Measurements from ENCODE around the gene VPS13A. TPM values are rescaled to one million over a fixed set of nuclear protein-coding genes. Genes with fewer than 3 reads are reported as not detected.

VPS13A gene
- total RNA-seq, 1 donor from 2014 or later: 30.5 TPM

GRCh38 chr9:77175151-77175550 lies 2.2 kb upstream of the VPS13A start:
- Mint-ChIP-seq H3K36me3 (no peaks in the 10 kb centered on the region), H3K27me3 (peaks cover 8% of the 10 kb centered on the region), H3K4me1 (ENCODE audit: unreplicated experiment) (peaks cover 18% of the 10 kb centered on the region), H3K4me3 (no peak overlapping the region), H3K27ac (no peak overlapping the region), H3K9me3 (no peaks in the 10 kb centered on the region)
- TF ChIP-seq, protein P1, sequence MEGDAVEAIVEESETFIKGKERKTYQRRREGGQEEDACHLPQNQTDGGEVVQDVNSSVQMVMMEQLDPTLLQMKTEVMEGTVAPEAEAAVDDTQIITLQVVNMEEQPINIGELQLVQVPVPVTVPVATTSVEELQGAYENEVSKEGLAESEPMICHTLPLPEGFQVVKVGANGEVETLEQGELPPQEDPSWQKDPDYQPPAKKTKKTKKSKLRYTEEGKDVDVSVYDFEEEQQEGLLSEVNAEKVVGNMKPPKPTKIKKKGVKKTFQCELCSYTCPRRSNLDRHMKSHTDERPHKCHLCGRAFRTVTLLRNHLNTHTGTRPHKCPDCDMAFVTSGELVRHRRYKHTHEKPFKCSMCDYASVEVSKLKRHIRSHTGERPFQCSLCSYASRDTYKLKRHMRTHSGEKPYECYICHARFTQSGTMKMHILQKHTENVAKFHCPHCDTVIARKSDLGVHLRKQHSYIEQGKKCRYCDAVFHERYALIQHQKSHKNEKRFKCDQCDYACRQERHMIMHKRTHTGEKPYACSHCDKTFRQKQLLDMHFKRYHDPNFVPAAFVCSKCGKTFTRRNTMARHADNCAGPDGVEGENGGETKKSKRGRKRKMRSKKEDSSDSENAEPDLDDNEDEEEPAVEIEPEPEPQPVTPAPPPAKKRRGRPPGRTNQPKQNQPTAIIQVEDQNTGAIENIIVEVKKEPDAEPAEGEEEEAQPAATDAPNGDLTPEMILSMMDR (conservative IDR thresholded peaks at IDR 0.05): no peak
- no peak for DNase-seq (ENCODE audit: extremely low spot score, unreplicated experiment)

- TF ChIP-seq, protein P1 (conservative IDR thresholded peaks at IDR 0.05): no peak
- Mint-ChIP-seq H3K27ac (no peak overlapping the region), H3K36me3 (no peaks in the 10 kb centered on the region), H3K9me3 (no peaks in the 10 kb centered on the region), H3K4me3 (peak overlapping the region; percentile 29), H3K27me3 (peaks cover 6% of the 10 kb centered on the region), H3K4me1 (ENCODE audit: unreplicated experiment) (peaks cover 15% of the 10 kb centered on the region)
- no peak for DNase-seq (ENCODE audit: extremely low spot score, unreplicated experiment)
These were observed 1.2 kb upstream of the VPS13A start for GRCh38 chr9:77176106-77176505.

GRCh38 chr9:77176686-77177142 lies 620 bp upstream of the VPS13A start:
- no peak for DNase-seq (ENCODE audit: extremely low spot score, unreplicated experiment)
- Mint-ChIP-seq H3K4me1 (ENCODE audit: unreplicated experiment) (peaks cover 14% of the 10 kb centered on the region), H3K4me3 (peak overlapping the region; percentile 97), H3K9me3 (no peaks in the 10 kb centered on the region), H3K36me3 (no peaks in the 10 kb centered on the region), H3K27me3 (peaks cover 6% of the 10 kb centered on the region), H3K27ac (peak overlapping the region; percentile 88)
- TF ChIP-seq, protein P1 (conservative IDR thresholded peaks at IDR 0.05): no peak

DNA sequence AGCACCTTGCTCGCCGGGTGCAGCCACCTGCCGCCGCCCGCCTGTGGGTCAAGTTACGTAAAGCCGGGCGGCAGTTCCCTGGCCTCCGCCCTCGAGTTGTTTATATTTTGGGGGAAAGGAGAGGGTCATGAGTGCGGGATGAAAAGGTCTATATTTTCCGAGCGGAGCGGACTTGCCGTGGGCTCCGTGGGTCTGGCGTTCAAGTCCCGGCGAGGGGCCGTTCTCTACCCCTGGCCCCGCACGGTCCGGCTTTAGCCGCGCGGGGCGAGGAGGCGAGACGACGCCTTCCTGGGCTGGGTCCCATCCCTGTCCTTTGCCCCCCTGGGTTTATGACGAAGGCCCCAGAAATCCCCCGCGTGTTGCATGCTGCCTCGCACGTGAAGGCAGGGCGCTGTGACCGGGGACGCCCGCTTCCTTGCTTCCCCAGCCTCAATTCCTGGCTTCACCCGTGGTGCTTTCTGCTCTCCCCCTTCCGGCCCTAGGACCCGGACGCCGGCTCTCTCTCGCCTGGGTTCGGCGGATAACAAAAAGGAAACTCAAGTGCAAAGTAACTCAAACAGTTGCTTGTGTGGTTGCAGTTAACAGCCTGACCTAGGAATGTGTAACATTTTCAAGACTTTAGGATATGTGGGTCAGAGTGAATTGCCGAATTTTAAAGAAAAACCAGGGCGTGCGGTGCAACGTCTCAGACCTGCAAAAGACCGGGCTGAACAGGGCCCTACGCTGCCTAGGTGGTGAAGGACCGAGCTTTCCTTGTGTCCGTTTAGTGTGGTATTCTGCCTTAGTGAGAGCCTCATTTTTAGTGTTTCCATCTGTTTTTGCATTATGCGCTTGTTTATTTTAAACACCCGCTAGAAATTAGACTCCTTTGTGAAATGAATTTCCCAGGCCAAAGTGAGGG lies 810 bp downstream of the VPS13A start:
- TF ChIP-seq, protein P1 (conservative IDR thresholded peaks at IDR 0.05): no peak
- Mint-ChIP-seq H3K27ac (peak overlapping the region; percentile 92), H3K27me3 (peaks cover 6% of the 10 kb centered on the region), H3K4me1 (ENCODE audit: unreplicated experiment) (peaks cover 14% of the 10 kb centered on the region), H3K9me3 (no peaks in the 10 kb centered on the region), H3K4me3 (peak overlapping the region; percentile 97), H3K36me3 (no peaks in the 10 kb centered on the region)
- no peak for DNase-seq (ENCODE audit: extremely low spot score, unreplicated experiment)

- TF ChIP-seq, protein P1 (conservative IDR thresholded peaks at IDR 0.05): no peak
- peak overlapping the region; percentile 92 for H3K27ac Mint-ChIP-seq
- DNase-seq (ENCODE audit: extremely low spot score, unreplicated experiment): no peak
- H3K36me3 Mint-ChIP-seq: no peaks in the 10 kb centered on the region
- H3K4me1 Mint-ChIP-seq (ENCODE audit: unreplicated experiment): peaks cover 14% of the 10 kb centered on the region
- H3K27me3 Mint-ChIP-seq: peaks cover 6% of the 10 kb centered on the region
- no peaks in the 10 kb centered on the region for H3K9me3 Mint-ChIP-seq
- peak overlapping the region; percentile 97 for H3K4me3 Mint-ChIP-seq
These were observed 2.7 kb downstream of the VPS13A start for GRCh38 chr9:77180056-77180455.
